Measurements from ENCODE around the gene LAMA2.

The LAMA2 gene

DNA sequence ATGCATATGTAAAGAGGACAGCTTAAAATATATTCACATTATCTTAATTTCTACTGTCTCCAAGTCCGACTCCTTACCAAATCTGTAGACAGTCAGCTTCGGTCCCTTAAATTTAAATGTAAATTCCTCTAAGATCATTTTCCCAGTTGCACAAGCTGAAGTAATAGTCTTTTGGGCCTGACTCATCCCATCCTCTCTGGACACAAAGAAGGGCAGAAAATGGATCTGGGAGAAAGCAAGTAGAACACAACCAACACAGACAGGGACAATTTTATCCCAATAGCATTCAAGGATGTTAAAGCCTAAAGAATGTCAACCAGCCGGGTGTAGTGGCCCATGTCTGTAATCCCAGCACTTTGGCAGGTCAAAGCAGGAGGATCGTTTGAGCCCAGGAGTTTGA, 598.8 kb downstream of the LAMA2 start:
- peaks cover 10% of the 10 kb centered on the region for H3K4me1 Mint-ChIP-seq
- no peak overlapping the region for H3K27ac Mint-ChIP-seq
- DNase-seq (no peak), ATAC-seq (no peak)
- no peaks in the 10 kb centered on the region for H3K9me3 Mint-ChIP-seq
- no peak overlapping the region for H3K4me3 Mint-ChIP-seq
- H3K27me3 Mint-ChIP-seq, result no peaks in the 10 kb centered on the region

DNA sequence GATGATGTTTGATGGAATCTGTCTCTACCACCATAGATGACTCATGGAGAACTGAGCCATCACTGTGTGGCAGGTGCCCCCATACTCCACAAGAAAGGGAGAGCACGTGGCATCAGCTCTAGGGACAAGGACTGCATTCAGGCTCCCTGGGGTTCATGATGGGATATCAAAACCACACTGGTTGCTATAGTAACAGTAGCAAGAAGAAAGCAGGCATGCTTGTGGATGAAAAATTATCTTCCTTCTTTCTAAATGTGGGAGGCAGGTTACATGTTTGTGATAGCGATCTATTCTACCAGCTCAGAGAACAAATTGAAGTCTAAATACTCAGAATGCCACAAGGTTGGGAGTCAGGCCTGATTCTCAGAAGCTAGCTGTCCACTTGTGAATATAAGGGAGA, 602.8 kb downstream of the LAMA2 start:
- Mint-ChIP-seq H3K9me3 (no peaks in the 10 kb centered on the region), H3K4me3 (no peak overlapping the region), H3K27me3 (no peaks in the 10 kb centered on the region), H3K4me1 (peaks cover 32% of the 10 kb centered on the region), H3K27ac (no peak overlapping the region)
- DNase-seq (no peak), ATAC-seq (no peak)

DNA sequence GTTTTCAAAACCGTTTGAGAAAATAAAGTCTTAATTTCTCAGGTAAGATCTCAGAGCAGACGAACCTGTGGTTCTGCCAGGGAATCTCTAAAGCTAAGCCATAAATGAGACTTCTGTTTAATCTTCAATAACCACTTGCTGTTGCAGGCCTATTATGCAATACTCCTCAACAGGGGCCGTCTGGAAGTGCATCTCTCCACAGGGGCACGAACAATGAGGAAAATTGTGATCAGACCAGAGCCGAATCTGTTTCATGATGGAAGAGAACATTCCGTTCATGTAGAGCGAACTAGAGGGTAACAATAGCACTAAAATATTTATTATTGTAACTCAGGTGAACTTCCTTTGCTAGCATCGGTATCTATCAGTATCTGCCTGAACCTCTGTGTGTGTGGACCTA, 603.4 kb downstream of the LAMA2 start:
- H3K4me3 Mint-ChIP-seq, result no peak overlapping the region
- DNase-seq, result no peak
- no peaks in the 10 kb centered on the region for H3K9me3 Mint-ChIP-seq
- peak overlapping the region in 1 of 2 donors; percentile 41 for H3K27ac Mint-ChIP-seq
- H3K27me3 Mint-ChIP-seq, result no peaks in the 10 kb centered on the region
- peaks cover 38% of the 10 kb centered on the region for H3K4me1 Mint-ChIP-seq
- no peak for ATAC-seq

DNA sequence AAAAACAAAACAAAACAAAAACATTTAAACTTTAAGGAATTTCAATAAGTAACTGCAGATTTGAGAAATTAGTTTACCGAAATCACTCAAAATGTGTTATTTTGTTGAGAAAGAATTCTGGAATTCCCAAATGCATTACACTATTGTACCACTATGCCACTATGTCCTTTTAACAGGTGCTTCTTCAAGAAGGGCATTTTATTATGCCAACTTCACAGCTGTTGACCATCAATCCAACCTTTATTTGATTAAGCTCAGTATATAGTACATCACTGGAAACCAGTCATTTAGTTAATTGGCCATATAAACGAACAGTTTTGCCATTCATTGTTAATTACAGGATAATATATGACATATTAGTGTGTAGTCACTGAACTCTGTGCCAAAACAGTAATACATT, 605.4 kb downstream of the LAMA2 start:
- Mint-ChIP-seq H3K27me3 (no peaks in the 10 kb centered on the region), H3K4me3 (no peak overlapping the region), H3K27ac (no peak overlapping the region), H3K4me1 (peaks cover 56% of the 10 kb centered on the region), H3K9me3 (no peaks in the 10 kb centered on the region)
- ATAC-seq (no peak), DNase-seq (no peak)

DNA sequence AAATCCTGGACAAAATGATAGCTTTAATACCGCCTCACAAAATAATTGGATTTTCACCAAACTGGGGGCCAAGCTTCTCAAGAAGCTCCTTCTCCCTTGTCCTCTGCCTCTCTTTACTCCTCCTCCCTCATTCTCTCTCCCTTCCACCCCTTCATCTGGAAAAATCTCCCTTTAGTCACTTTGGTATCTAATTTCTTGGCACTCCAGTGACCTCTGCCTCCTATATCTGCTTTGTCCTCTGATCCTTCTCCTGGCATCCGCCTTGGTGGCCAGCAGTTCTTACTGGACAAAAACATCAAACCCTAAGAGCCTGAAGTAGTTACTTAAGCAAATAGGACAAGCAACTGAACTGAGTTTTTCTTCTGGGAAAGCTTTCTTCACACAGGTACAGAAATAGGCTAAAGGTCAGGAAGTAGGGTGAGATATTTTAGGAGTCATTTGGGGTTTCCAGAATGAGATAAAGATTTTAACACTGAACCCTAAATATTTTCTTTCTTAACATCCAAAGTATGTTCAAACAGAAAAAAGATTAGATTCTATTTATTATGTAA, 606.4 kb downstream of the LAMA2 start:
- H3K4me1 Mint-ChIP-seq, result peaks cover 66% of the 10 kb centered on the region
- no peaks in the 10 kb centered on the region for H3K27me3 Mint-ChIP-seq
- ATAC-seq (no peak), DNase-seq (no peak)
- H3K4me3 Mint-ChIP-seq, result peak overlapping the region; percentile 4 to 27
- peak overlapping the region; percentile 39 to 93 for H3K27ac Mint-ChIP-seq
- H3K9me3 Mint-ChIP-seq, result no peaks in the 10 kb centered on the region

DNA sequence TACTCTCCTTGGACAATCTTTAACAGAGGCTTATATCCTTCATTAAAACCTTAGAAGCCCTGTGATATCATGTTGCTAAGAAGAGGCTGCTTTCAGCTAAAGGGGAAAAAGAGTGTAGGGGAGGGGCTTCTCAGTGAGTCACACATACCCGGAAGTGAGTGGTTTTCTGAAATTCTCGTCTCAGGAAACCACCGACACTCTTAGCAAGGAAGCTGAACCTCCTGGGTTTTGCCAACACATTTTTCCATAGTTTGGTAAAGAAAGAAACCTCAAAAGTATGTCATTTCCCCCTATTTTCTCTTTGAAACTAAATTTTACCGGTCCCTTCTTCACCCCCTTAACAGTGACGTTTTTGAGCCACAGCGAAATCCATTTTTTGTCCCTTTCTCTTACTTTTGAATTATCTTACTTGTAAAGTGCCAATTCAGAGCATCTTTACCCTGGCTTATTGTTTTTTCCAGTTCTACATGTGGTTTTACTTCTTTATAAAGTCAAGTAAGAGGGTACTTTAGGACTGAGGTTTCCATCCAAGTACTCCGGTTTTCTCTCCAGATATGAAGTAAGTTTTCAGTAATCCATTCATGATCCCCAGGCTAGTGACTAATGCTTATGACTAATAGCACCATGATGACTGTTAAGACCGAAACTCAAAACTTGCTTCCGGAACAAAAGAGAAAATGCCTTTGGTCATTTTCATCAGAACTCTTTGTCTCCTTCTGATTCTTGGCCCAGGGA, 607.8 kb downstream of the LAMA2 start:
- Mint-ChIP-seq H3K9me3 (no peaks in the 10 kb centered on the region), H3K4me1 (peaks cover 77% of the 10 kb centered on the region), H3K27ac (peak overlapping the region; percentile 97 to 100), H3K27me3 (no peaks in the 10 kb centered on the region), H3K4me3 (peak overlapping the region; percentile 76)
- ATAC-seq, result peak; percentile 89
- DNase-seq, result peak; percentile 57 to 65

DNA sequence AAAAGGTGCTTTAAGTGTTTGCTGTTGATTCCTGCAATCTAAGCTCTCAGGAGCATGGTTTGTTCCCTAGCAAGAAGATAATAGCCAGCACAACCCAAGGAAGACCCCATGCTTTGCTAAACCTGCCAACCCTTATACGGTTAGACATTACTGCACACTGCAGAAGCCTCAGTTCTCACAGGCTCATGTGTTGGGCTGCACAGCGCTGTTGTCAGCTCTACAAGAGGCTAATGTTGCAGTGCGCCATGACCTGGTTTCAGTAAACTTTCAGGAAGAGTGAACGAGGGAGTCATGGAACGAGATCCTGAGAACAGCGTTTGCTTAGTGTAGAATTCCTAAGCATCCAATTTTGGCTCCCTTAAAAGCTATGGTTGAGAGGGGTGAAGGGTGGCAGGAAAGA, 608.5 kb downstream of the LAMA2 start:
- Mint-ChIP-seq H3K27me3 (no peaks in the 10 kb centered on the region), H3K27ac (peak overlapping the region; percentile 97 to 100), H3K9me3 (no peaks in the 10 kb centered on the region), H3K4me1 (peaks cover 78% of the 10 kb centered on the region), H3K4me3 (peak overlapping the region; percentile 76)
- ATAC-seq, result peak; percentile 36
- peak in 1 of 2 donors; percentile 13 for DNase-seq

DNA sequence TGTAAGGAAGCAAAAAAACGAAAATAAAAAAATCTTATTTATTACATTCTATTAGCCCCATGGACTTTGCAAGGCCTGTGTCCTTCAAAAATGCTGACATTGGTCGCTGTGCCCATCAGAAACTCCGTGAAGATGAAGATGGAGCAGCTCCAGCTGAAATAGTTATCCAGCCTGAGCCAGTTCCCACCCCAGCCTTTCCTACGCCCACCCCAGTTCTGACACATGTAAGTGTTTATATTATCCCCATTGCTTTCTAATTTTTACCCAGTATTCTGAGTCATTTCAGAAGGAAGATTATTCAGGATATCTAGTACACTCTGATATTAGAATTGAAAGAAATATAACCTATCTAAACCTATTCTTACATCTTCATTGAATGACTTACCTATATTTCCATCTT, 609.3 kb downstream of the LAMA2 start:
- H3K4me1 Mint-ChIP-seq, result peaks cover 82% of the 10 kb centered on the region
- no peak for DNase-seq
- no peak for ATAC-seq
- H3K27me3 Mint-ChIP-seq, result no peaks in the 10 kb centered on the region
- H3K4me3 Mint-ChIP-seq, result no peak overlapping the region
- no peaks in the 10 kb centered on the region for H3K9me3 Mint-ChIP-seq
- peak overlapping the region in 1 of 2 donors; percentile 31 for H3K27ac Mint-ChIP-seq

DNA sequence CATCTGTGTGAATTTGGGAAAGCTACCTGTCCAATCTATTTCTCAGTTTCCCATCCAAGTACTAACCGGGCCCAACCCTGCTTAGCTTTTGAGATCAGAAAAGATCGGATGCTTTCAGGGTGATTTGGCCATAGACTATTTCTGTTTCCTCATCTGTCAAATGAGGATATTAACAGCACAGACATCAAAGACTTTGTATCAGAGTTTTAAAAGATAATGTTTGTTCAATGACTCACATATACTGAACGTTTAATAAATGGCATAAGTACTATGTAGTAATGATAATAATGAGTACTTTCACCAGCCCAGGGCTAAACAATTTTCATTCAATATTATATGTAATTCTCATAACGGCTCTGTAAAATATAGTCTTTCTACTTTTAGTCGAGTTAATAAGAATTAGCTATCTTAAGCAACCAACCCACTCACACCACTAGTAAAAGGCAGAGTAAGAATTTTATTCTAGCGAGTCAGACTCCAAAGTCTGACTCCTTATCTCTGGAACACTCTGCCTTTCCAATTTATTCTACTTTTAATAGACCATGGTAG, 610.5 kb downstream of the LAMA2 start:
- H3K9me3 Mint-ChIP-seq, result no peaks in the 10 kb centered on the region
- H3K4me1 Mint-ChIP-seq, result peaks cover 94% of the 10 kb centered on the region
- ATAC-seq, result no peak
- no peak overlapping the region for H3K27ac Mint-ChIP-seq
- no peaks in the 10 kb centered on the region for H3K27me3 Mint-ChIP-seq
- H3K4me3 Mint-ChIP-seq, result no peak overlapping the region
- DNase-seq, result no peak

DNA sequence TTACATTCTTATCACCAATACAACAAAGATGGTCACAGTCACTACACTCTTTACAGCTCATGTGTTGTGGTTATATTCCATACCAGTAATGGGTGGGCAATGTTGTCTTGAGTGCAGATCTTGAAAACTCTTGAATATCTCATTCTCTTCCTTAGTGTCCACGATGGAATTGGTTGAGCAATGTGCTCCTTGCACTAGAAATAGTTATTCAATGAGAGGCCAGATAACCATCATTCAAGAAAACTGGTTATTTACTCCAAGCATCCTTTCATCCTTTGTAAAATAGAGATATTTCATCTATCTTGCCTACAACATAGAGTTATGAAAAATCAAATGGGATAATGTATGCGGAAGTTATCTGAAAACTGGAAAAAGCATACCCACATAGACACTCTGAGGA, 611.2 kb downstream of the LAMA2 start:
- Mint-ChIP-seq H3K27ac (peak overlapping the region in 1 of 2 donors; percentile 59), H3K4me3 (no peak overlapping the region), H3K9me3 (no peaks in the 10 kb centered on the region), H3K27me3 (no peaks in the 10 kb centered on the region), H3K4me1 (peaks cover 94% of the 10 kb centered on the region)
- ATAC-seq, result no peak
- DNase-seq, result no peak

DNA sequence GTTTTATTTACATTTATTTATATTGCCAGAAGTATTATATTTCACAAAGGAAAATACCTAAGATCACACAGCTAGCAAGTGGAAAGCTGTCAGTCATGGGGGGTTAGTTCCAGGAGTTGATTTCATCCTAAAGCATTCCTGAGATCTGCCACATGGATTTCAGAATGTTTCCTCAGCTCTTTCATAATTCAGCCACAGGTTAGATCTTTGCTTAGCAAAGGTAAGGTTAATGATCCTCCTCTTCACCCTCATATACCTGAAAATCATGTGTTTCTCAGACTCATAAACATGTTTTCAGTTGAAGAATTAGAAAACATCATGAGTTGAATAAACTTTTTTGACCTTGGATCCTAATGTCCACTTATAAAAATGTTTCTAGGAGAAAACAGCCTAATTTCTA, 611.6 kb downstream of the LAMA2 start:
- Mint-ChIP-seq H3K4me1 (peaks cover 94% of the 10 kb centered on the region), H3K27ac (peak overlapping the region in 1 of 2 donors; percentile 59), H3K4me3 (no peak overlapping the region), H3K9me3 (no peaks in the 10 kb centered on the region), H3K27me3 (no peaks in the 10 kb centered on the region)
- ATAC-seq (no peak), DNase-seq (no peak)

DNA sequence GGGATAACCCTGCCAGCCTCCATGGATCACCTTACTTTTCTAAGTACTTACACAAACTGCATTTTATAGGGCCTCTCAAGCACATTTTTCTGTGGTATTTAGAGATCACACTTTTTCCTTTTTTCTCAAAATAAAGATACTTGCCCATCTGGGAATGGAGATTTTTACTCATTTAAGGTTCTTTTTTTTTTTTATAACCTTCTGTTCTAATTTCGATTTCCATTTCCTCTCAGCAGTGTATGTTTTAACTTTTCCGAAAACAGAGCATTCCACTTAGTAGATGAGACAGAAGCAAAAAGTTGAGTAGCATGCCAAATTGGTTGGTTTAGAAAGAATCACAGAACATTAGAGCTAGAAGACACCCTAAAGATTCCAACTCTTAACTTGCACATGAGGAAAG, 612.7 kb downstream of the LAMA2 start:
- DNase-seq (no peak), ATAC-seq (no peak)
- peak overlapping the region; percentile 2 to 5 for H3K4me3 Mint-ChIP-seq
- H3K4me1 Mint-ChIP-seq, result peaks cover 89% of the 10 kb centered on the region
- no peaks in the 10 kb centered on the region for H3K9me3 Mint-ChIP-seq
- H3K27ac Mint-ChIP-seq, result peak overlapping the region; percentile 87 to 91
- no peaks in the 10 kb centered on the region for H3K27me3 Mint-ChIP-seq

DNA sequence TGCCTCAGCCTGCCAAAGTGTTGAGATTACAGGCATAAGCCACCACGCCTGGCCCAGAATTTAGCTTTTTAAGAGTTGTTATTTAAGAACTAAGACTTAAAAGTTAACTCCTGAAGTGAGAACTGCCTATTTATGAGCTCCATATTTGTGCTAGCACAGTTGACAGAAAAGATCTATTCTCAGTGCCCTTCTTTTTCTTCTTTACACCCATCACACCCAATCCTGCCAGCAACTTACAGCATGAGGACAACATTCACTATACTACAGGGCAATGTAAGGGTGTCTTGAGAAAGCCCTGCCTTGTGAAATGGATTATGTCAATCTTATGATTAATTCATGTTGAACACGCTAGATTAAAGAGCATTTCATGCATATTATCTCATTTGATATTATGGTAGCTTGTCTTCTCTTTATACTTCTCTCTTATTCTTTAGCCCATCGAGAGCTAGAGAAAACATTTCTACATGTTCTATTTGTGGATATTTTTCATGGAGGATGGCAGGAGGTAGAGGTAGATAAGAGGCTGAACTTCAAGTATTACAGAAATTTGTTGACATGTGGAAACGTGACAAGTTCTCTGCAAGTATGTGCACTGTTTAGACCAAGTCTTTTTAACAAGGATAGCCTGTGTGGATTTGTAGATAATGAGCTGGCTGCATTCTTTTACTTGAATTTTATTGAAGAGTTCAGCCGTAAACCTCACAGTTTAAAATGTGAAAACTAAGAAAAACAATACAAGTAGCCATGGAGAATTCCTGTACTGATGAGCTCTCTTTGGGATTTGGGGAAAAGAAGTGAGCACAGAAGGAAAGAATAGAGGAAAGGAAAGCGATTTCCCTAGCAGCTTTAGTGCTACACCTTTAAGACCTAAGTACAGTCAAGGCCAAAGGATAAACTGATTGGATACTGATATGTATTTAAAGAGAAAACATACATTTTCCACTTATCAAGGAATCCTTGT, 614.8 kb downstream of the LAMA2 start:
- DNase-seq, result no peak
- no peaks in the 10 kb centered on the region for H3K27me3 Mint-ChIP-seq
- H3K27ac Mint-ChIP-seq, result no peak overlapping the region
- H3K4me3 Mint-ChIP-seq, result no peak overlapping the region
- H3K4me1 Mint-ChIP-seq, result peaks cover 80% of the 10 kb centered on the region
- H3K9me3 Mint-ChIP-seq, result no peaks in the 10 kb centered on the region
- no peak for ATAC-seq

DNA sequence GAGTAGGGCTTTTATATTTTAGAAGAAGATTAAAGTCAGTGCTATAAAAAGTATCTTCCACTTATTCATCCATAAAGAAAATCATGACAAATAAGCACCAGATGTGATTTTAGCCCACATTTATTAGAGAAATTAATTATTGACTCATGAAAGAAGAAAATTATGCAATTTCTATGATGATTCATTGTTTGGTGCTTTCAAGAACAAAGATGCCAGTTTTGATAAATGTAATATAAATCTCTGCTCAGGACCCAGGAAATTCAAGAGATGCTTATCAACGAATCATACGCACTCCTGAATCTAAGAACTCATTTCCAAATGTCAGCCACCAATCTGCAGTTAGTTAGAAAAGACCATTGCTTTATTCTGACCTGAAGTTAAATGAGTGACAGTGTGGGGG, 615.6 kb downstream of the LAMA2 start:
- ATAC-seq (peak; percentile 18), DNase-seq (no peak)
- H3K4me1 Mint-ChIP-seq, result peaks cover 74% of the 10 kb centered on the region
- H3K9me3 Mint-ChIP-seq, result no peaks in the 10 kb centered on the region
- peak overlapping the region; percentile 74 to 76 for H3K4me3 Mint-ChIP-seq
- no peaks in the 10 kb centered on the region for H3K27me3 Mint-ChIP-seq
- peak overlapping the region in 1 of 2 donors; percentile 20 for H3K27ac Mint-ChIP-seq

DNA sequence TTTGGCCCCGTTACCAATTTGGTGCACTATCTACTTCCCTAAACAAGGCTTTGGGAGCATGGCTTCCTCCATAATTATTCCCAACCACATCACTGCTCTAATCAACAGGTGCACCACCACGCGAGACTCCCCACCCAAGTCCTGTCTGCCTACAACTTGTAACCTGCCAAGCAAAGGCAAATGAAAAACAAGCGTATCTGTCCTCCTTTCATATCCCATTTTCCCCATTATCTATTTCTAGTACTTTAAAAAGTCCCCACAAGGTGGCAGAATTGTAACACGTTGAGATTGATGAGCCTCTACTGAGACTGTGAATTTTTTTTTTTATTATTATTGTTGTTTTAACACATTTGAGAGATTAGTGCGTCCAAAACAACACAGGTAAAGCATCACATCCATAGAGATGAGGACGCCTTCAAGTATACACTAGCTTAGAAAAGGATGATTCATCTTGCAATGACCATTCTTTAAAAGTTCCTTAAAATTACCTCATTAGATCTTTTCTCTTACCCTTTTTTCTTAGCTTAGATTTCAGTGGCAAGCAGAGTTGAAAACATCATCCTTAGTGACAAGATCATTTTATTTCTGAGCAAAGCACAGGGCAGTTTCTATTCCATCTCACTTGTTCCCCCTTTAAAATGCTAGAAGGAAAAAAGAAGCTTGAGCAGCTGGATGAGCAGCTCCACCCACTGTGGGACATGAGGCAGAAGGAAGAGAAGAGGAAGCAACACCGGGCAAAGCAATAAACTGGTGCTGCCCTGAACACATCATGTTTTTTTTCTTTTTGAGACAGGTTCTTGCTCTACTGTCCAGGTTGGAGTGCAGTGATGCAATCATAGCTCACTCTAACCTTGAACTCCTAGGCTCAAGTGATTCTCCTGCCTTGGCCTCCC, 616.3 kb downstream of the LAMA2 start:
- H3K27ac Mint-ChIP-seq, result peak overlapping the region; percentile 20 to 67
- peak in 1 of 2 donors; percentile 11 for DNase-seq
- no peaks in the 10 kb centered on the region for H3K27me3 Mint-ChIP-seq
- H3K4me3 Mint-ChIP-seq, result peak overlapping the region; percentile 74 to 76
- peaks cover 67% of the 10 kb centered on the region for H3K4me1 Mint-ChIP-seq
- H3K9me3 Mint-ChIP-seq, result no peaks in the 10 kb centered on the region
- peak; percentile 69 for ATAC-seq
